Heart left ventricle (tissue), 13 donors: Measurements from ENCODE around the gene SND1.

Source experiments
- POLR2A ChIP-seq, 2 donors: fragments of 450-650 bp; IDR thresholded peaks; one replicate each; pipeline ENCODE4 v1.6.1; 2017; ENCODE audit warnings: antibody characterized with exemption in 2 of 2, mild to moderate bottlenecking in 2 of 2, moderate library complexity in 2 of 2
- TF ChIP-seq, protein P1 (sequence below), 12 donors: fragments of 200-600 bp; sonication (generic) in 4 of 12; IDR thresholded peaks; one replicate each; pipeline versions ENCODE4 v1.5.0 to v1.8.0; 2018 to 2022; ENCODE audit warnings: antibody characterized with exemption in 12 of 12, mild to moderate bottlenecking in 5 of 12
- donor health status: ischemic (EF 13 %, LVEDD 7.1; RV severe dilation, severe dysfunction).
- donor health status: DM: no; HTN: yes; CAD: no.
- donor health status: DM: no; HTN: no; CAD: no.
- donor health status: ischemic (EF 25% LVEDD 6.9; RV normal size, moderate dysfunction).
- donor health status: ischemic (EF 25% LVEDD 5.7; RV mildly dilated, moderate dysfunction).
- donor health status: ischemic (EF 35%, LVEDD 5.7; RV mildly dilated, moderate dysfunction).
- donor health status: nonischemic (EF 11% LVEDD 7.7; RV severe dilation, severe dysfunction).
- donor health status: DM: yes; HTN: yes; CAD: no.
- donor health status: PGD.
- donor health status: ischemic (EF 29% LVEDD 5.4; RV normal size, mild dysfunction).
- donor health status: nonischemic (EF 23%, LVEDD 6.1; RV moderate dilation, normal function).

DNA sequence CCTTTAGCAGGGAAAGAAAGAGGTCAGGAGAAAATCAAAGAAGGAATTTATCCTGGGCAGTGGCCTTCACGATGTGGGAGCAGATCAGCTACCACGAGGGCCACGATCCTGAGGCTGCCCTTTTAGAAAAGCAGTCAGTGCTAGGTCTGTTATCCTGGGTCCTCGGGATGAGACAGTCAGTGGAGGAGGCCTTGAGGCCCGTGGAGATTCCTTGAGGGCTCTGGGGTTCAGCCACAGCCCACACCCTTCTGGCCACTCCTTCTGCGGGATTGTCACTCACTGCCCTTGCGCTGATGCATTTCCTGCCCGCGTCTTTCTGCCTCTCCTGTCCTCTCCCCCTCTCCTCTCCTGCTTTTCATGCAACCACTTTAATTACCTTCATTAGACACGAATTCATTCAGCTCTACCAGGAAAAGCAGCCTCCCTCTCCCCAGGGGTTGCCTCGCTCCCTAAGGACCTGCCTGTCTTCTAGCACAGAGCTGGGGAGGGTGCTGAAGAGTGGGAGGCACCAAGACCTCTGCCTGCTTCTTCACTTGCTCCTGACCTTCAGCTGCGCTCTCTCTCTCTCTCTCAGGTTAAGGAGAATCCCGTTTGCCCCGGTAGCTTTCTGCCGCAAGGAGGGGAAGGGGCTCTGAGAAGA is 421.8 kb downstream of the SND1 start:
- TF ChIP-seq, protein P1, sequence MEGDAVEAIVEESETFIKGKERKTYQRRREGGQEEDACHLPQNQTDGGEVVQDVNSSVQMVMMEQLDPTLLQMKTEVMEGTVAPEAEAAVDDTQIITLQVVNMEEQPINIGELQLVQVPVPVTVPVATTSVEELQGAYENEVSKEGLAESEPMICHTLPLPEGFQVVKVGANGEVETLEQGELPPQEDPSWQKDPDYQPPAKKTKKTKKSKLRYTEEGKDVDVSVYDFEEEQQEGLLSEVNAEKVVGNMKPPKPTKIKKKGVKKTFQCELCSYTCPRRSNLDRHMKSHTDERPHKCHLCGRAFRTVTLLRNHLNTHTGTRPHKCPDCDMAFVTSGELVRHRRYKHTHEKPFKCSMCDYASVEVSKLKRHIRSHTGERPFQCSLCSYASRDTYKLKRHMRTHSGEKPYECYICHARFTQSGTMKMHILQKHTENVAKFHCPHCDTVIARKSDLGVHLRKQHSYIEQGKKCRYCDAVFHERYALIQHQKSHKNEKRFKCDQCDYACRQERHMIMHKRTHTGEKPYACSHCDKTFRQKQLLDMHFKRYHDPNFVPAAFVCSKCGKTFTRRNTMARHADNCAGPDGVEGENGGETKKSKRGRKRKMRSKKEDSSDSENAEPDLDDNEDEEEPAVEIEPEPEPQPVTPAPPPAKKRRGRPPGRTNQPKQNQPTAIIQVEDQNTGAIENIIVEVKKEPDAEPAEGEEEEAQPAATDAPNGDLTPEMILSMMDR (IDR thresholded peaks at IDR 0.05) = no peak
- TF ChIP-seq POLR2A (IDR thresholded peaks at IDR 0.05) = no peak
